ES-I3 (cell line): ENCODE results near the gene TMEM139.
A peak's percentile ranks its signal among the peaks of the same experiment; 100 is the strongest.

Source experiments
- H3K36me3 ChIP-seq: 2 replicates; pipeline ENCODE4 v1.6.1; 2013; ENCODE audit warnings: mild to moderate bottlenecking, low read length, control low read depth, moderate library complexity; ENCODE audit not compliant: insufficient read depth
- H3K4me1 ChIP-seq: 2 replicates; pipeline ENCODE4 v1.6.1; 2013; ENCODE audit warnings: mild to moderate bottlenecking, control low read depth, low read length; ENCODE audit not compliant: insufficient read depth
- H3K9ac ChIP-seq: 2 replicates; pipeline ENCODE4 v1.6.1; 2013; ENCODE audit warnings: low read depth, mild to moderate bottlenecking, low read length, moderate library complexity
- H3K9me3 ChIP-seq: 2 replicates; pipeline ENCODE4 v1.6.1; 2013; ENCODE audit warnings: mild to moderate bottlenecking, low read length, moderate library complexity; ENCODE audit not compliant: control insufficient read depth, insufficient read depth

TMEM139 gene

GRCh38 chr7:143284591-143285469, at the start of gene TMEM139:
Gene TMEM139 (plus strand): TSS chr7:143284958. CDS start chr7:143285958, 1,000 bp downstream.
- H3K4me1 ChIP-seq, result peaks cover 26% of the 10 kb centered on the region

GRCh38 chr7:143235561-143235960, 49.2 kb upstream of the TMEM139 start:
- Histone ChIP-seq H3K9me3 (peaks cover 2% of the 10 kb centered on the region; the same call in 1 of the 2 replicates), H3K4me1 (no peaks in the 10 kb centered on the region), H3K36me3 (no peaks in the 10 kb centered on the region), H3K9ac (no peak overlapping the region)

More at GRCh38 chr7:143284591-143285469, at the start of gene TMEM139:
- Histone ChIP-seq H3K36me3 (no peaks in the 10 kb centered on the region), H3K9me3 (no peaks in the 10 kb centered on the region), H3K9ac (peak within 1 kb of the TSS; percentile 35)

DNA sequence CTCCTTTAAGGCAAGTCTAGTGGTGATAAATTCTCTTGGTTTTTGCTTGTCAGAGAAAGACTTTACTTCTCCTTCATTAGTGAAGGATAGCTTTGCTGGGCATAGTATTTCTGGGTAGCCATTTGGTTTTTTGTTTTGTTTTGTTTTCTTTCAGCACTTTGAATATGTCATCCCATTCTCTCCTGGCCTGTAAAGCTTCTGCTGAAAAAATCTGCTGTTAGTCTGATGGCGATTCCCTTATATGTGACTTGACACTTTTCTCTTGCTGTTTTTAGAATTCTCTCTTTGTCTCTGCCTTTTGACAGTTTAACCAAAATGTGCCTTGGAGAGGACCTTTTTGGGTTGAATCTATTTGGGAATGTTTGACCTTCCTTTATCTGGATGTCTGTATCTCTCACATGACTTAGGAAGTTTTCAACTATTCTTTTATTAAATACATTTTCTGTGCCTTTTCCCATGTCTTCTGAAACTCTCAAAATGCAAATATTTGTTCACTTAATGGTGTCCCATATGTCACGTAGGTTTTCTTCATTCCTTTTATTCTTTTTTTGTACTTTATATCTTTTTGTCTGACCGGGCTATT, 48.3 kb upstream of the TMEM139 start:
- no peaks in the 10 kb centered on the region for H3K4me1 ChIP-seq
- H3K9me3 ChIP-seq, result peaks cover 2% of the 10 kb centered on the region; the same call in 1 of the 2 replicates
- H3K36me3 ChIP-seq, result no peaks in the 10 kb centered on the region
- no peak overlapping the region for H3K9ac ChIP-seq

DNA sequence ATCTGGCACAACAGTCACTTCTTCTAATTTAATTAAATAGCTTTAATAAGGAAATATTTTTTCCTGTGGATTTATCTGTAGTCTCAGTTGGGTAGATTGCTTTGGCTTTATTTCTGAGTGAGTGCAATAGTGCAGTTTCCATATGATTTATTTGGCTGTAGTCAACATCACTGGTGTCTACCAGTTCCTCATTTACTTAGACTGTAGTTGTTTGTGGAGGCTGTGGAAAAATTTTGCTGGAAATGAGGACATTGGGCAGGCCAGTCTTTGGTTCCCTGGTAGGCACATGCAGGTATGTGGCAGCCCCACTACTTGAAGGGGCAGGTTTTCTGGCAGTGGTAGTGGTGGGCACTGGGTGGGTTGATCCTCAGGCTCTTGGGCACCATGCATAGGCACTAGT, 47.4 kb upstream of the TMEM139 start:
- Histone ChIP-seq H3K9me3 (peaks cover 2% of the 10 kb centered on the region; the same call in 1 of the 2 replicates), H3K36me3 (no peaks in the 10 kb centered on the region), H3K4me1 (no peaks in the 10 kb centered on the region), H3K9ac (no peak overlapping the region)

- H3K4me1 ChIP-seq, result no peaks in the 10 kb centered on the region
- no peaks in the 10 kb centered on the region for H3K36me3 ChIP-seq
- H3K9me3 ChIP-seq, result peaks cover 2% of the 10 kb centered on the region; the same call in 1 of the 2 replicates
- H3K9ac ChIP-seq, result no peak overlapping the region
These were observed 46.3 kb upstream of the TMEM139 start for GRCh38 chr7:143238289-143238980.

- H3K9ac ChIP-seq, result no peak overlapping the region
These were observed 44.9 kb upstream of the TMEM139 start for GRCh38 chr7:143239813-143240212.

GRCh38 chr7:143240291-143241168, 44.2 kb upstream of the TMEM139 start:
- H3K4me1 ChIP-seq, result no peaks in the 10 kb centered on the region
- peaks cover 2% of the 10 kb centered on the region; the same call in 1 of the 2 replicates for H3K9me3 ChIP-seq
- H3K36me3 ChIP-seq, result no peaks in the 10 kb centered on the region
- H3K9ac ChIP-seq, result no peak overlapping the region

More at GRCh38 chr7:143239813-143240212, 44.9 kb upstream of the TMEM139 start:
- Histone ChIP-seq H3K36me3 (no peaks in the 10 kb centered on the region), H3K9me3 (peaks cover 2% of the 10 kb centered on the region; the same call in 1 of the 2 replicates), H3K4me1 (no peaks in the 10 kb centered on the region)

DNA sequence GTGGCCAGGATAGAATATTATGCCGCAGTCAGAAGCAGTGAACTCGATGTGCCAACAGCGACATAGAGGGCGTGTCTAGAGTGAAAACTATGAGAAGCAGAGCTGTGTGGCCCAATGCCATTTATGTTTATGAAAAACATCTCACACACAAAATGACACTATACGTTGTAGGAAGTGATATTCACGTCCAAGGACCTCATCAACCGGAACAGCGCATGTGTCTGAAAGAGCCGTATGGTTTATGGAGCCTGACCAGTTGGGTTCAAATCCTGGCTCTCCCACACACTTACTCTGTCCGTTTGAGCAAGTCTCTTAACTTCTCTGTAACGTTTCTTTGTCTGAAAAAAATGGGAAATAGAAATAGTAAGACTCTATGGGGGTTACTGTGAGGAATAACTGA, 42.5 kb upstream of the TMEM139 start:
- Histone ChIP-seq H3K9ac (no peak overlapping the region), H3K4me1 (no peaks in the 10 kb centered on the region), H3K9me3 (no peaks in the 10 kb centered on the region), H3K36me3 (no peaks in the 10 kb centered on the region)

GRCh38 chr7:143243111-143243510, 41.6 kb upstream of the TMEM139 start:
- H3K9ac ChIP-seq, result no peak overlapping the region
- H3K36me3 ChIP-seq, result no peaks in the 10 kb centered on the region
- H3K4me1 ChIP-seq, result no peaks in the 10 kb centered on the region
- no peaks in the 10 kb centered on the region for H3K9me3 ChIP-seq

DNA sequence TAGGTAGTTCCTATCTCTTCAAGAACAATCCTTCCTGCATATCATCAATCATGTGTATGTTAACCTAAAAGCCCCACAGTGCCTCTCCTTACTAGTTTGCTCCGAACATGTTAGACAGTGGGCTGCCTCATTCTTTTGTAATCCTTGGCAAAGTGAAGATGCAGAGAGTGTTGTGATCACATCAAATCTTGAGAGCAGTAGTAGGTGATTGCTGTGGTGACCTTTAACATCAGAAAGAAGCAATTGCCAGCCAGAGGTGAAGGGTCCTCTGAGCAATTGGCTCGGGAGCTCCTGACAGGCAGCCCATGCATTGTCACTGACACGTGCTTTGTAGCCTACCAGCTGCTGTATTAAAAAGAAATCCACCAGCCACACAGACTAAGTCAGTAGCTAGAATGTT, 41.1 kb upstream of the TMEM139 start:
- Histone ChIP-seq H3K9ac (no peak overlapping the region), H3K4me1 (no peaks in the 10 kb centered on the region), H3K36me3 (no peaks in the 10 kb centered on the region), H3K9me3 (no peaks in the 10 kb centered on the region)

GRCh38 chr7:143244321-143244720, 40.4 kb upstream of the TMEM139 start:
- Histone ChIP-seq H3K4me1 (no peaks in the 10 kb centered on the region), H3K9me3 (no peaks in the 10 kb centered on the region), H3K36me3 (no peaks in the 10 kb centered on the region), H3K9ac (no peak overlapping the region)

- H3K4me1 ChIP-seq, result no peaks in the 10 kb centered on the region
- H3K9ac ChIP-seq, result no peak overlapping the region
- H3K9me3 ChIP-seq, result no peaks in the 10 kb centered on the region
- no peaks in the 10 kb centered on the region for H3K36me3 ChIP-seq
These were observed 39.6 kb upstream of the TMEM139 start for GRCh38 chr7:143245123-143245522.

DNA sequence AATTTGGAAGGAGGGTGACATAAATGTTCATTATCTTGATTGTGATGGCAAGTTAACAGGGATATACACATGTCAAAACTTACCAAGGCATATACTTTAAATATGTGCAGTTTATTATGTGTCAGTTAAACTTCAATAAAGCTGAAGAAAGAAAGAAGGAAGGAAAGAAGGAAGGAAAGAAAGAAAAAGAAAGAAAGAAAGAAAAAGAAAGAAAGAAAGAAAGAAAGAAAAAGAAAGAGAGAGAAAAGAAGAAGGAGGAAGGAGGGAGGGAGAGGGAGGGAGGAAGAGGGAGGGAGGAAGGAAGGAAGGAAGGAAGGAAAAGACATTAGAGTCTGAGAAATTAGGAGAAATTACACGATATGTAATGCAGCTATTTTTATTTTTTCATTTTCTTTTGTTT, 37.4 kb upstream of the TMEM139 start:
- no peaks in the 10 kb centered on the region for H3K9me3 ChIP-seq
- no peaks in the 10 kb centered on the region for H3K36me3 ChIP-seq
- no peaks in the 10 kb centered on the region for H3K4me1 ChIP-seq
- no peak overlapping the region for H3K9ac ChIP-seq
